Measurements from ENCODE around the gene HIP1.
"Not testable (repeated sequence)": the region's sequence is repeated elsewhere in the genome, so short reads cannot be mapped to it uniquely, and the experiment has no call there.

Gene HIP1

GRCh38 chr7:75712517-75713361, 26.0 kb downstream of the HIP1 start:
- DNase-seq: no peak

GRCh38 chr7:75711656-75712514, 26.9 kb downstream of the HIP1 start:
- no peak for DNase-seq

DNA sequence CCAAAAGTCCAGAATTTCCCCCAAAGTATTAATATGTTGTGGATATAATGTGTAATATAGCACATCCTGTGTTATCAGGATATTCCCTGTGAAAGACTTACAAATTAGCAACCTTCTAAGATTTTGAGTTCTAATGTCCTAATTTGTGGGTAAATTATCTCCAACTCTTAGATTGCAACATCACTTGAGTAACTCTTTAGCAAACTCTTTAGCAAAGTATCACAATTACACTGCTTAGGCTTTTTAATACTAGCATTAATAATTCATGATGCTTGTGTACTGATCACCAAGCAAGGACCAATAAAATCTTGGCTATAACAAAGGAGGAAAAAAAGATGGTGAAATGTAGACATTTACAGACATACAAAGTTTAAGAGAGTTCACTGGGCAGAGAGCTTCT, 27.7 kb downstream of the HIP1 start:
- DNase-seq: no peak

- no peak for DNase-seq
These were observed 33.8 kb downstream of the HIP1 start for GRCh38 chr7:75704928-75705327.

- no peak for DNase-seq
These were observed 36.2 kb downstream of the HIP1 start for GRCh38 chr7:75702515-75702914.

- DNase-seq: no peak
These were observed 38.7 kb downstream of the HIP1 start for GRCh38 chr7:75699993-75700392.

DNA sequence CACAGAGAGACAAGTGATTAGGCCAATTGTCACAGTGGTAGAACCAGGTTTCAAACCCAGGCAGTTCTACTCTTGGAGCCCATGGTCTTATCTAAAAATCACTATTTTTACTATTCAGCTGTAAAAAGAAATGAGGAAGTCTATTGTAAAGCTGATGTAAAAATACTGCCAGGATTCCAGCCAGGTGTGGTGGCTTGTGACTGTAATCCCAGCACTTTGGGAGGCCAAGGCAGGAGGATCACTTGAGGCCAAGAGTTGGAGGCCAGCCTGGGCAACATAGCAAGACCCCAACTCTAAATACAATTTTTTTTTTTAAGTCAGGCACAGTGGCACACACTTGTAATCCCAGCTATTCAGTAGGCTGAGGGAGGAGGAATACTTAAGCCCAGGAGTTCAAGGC, 40.4 kb downstream of the HIP1 start:
- DNase-seq: no peak

GRCh38 chr7:75696263-75697037, 42.3 kb downstream of the HIP1 start:
- DNase-seq: no peak

GRCh38 chr7:75694638-75695399, 43.9 kb downstream of the HIP1 start:
- DNase-seq: no peak

- not testable (repeated sequence) for DNase-seq
These were observed 45.1 kb downstream of the HIP1 start for GRCh38 chr7:75693668-75694067.

DNA sequence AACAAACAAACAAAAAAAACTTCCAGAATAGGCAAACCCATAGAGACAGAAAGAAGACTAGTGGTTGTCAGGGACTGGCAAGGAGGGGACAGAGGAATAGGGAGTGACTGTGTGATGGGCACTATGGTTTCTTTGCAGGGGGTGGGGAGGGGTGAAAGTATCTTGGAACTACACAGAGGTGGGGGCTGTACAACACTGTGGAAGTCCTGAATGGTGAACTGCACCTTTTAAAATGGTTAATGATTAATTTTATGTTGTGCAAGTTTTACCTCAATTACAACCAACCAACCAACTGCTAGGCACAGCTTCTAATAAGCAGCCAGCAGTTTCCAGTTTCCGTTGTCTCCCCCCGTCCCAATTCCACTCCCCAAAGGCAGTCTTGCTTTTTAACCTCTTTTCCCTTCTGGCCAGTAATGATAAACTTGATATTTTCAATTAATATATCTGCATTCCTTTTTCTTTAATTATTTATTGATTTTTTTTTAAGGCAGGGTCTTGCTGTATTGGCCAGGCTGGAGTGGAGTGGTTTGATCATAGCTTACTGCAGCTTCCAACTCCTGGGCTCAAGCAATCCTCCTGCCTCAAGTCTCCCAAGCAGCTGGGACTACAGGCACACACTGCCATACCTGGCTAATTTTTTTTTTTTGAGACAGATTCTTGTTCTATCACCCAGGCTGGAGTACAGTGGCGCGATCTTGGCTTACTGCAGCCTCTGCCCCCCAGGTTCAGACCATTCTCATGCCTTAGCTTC, 46.8 kb downstream of the HIP1 start:
- DNase-seq: no peak

- no peak for DNase-seq
These were observed 48.6 kb downstream of the HIP1 start for GRCh38 chr7:75690121-75690523.

- DNase-seq: no peak
These were observed 49.3 kb downstream of the HIP1 start for GRCh38 chr7:75689246-75690099.

- DNase-seq: no peak
These were observed 50.3 kb downstream of the HIP1 start for GRCh38 chr7:75688200-75689136.

DNA sequence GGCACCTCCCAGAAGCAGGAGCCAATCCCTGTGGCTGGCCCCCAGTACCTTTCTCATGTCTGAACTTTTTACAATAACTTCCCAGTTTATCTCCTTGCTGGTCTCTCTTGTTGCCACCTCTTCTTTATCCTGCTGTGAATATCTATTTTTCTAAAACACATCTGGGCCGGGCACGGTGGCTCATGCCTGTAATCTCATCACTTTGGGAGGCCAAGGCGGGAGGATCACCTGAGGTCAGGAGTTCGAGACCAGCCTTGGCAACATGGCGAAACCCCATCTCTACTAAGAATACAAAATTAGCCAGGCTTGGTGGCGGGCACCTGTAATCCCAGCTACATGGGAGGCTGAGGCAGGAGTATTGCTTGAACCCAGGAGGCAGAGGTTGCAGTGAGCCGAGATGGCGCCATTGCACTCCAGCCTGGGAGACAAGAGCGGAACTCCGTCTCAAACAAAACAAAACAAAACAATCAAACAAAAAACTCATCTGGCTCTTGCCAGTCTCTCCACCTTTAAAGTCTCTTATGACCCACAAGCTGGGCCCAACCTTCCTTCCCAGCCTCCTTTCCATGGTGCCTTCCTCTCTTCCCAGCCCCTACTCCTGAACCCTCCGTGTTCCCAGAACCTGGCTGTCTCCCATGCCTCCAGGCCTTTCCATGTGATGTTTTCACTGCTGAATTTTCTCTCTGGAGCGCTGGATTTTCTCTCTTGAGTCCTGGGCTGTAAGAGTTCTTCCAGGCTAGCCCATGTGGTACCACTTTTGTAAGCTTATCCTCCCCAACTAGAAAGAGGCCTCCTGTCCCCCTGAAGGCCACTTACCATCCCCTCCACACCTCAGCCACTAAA, 51.3 kb downstream of the HIP1 start:
- DNase-seq: no peak

DNA sequence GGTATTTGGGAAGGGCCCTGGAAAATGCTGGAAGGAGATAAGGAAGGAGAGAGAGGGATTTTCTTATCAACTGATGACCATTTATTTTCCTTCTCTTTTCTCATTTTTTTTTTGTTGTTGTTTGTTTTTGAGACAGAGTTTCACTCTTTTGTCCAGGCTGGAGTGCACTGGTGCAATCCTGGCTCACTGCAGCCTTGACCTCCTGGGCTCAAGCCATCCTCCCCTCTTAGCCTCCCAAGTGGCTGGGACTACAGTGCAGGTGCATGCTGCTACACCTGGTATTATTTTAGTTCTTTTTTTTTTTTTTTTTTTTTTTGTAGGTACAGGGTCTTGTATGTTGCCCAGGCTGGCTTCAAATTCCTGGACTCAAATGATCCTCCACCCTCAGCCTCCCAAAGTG, 52.2 kb downstream of the HIP1 start:
- no peak for DNase-seq

DNA sequence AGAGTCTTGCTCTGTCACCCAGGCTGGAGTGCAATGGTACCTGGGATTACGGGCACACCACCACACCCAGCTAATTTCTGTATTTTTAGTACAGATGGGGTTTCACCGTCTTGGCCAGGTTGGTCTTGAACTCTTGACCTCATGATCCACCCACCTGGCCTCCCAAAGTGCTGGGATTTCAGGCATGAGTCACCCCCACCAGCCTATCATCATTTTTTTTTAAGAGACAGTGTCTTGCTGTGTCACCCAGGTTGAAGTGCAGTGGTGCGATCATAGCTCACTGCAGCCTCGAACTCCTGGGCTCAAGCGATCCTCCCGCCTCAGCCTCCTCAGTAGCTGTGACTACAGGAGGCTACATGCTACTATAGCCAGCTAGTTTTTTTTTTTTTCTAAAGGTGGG, 56.7 kb downstream of the HIP1 start:
- not testable (repeated sequence) for DNase-seq

DNA sequence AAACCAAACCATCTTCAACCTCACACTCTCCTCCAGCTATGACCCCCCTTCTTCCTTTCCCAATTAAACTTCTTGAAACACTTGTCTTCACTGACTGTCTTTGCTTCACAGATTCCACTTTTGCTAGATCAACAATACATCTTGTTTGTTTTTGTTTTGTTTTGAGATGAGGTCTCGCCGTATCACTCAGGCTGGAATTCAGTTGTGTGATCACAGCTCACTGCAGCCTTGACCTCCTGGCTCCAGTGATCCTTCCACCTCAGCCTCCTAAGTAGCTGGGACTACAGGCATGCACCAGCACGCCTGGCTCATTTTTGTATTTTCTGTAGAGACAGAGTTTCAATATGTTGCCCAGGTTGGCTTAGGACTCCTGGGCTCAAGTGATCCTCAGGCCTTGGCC, 59.7 kb downstream of the HIP1 start:
- DNase-seq: no peak

DNA sequence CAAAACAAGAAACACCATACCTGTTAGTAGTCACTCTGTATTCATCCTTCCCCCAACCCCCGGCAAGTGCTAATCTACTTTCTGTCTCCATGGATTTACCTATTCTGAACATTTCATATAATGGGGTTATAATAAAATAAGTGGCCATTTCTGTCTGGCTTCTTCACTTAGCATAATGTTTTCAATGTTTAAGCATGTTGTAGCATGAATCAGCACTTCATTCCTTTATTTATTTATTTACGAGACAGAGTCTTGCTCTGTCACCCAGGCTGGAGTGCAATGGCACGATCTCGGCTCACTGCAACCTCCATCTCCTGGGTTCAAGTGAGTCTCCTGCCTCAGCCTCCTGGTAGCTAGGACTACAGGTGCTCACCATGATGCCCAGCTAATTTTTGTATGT, 69.2 kb downstream of the HIP1 start:
- DNase-seq: no peak
